Activated T-helper 1 cell treated with Interleukin-2 at 50 U/mL for 16 hours (primary cell): ENCODE results near the gene CCDC70.
"Not testable (repeated sequence)": the region's sequence is repeated elsewhere in the genome, so short reads cannot be mapped to it uniquely, and the experiment has no call there.

Experiments used
- DNase-seq: peaks from one replicate; pipeline ENCODE4 v3.0.0-alpha.2; 2020; ENCODE audit warnings: low read depth

Gene CCDC70

GRCh38 chr13:51909265-51909664 is 47.5 kb downstream of the CCDC70 start:
- not testable (repeated sequence) for DNase-seq

- DNase-seq: no peak
Observed at GRCh38 chr13:51910508-51910907, 48.7 kb downstream of the CCDC70 start.

- no peak for DNase-seq
Observed at GRCh38 chr13:51912091-51912490, 50.3 kb downstream of the CCDC70 start.

GRCh38 chr13:51912511-51913225 is 50.9 kb downstream of the CCDC70 start:
- DNase-seq: no peak

- DNase-seq: no peak
Observed at GRCh38 chr13:51913421-51914136, 51.8 kb downstream of the CCDC70 start.

- no peak for DNase-seq
Observed at GRCh38 chr13:51914137-51914493, 52.3 kb downstream of the CCDC70 start.
